Measurements from ENCODE around the gene TYMS.

TYMS gene

DNA sequence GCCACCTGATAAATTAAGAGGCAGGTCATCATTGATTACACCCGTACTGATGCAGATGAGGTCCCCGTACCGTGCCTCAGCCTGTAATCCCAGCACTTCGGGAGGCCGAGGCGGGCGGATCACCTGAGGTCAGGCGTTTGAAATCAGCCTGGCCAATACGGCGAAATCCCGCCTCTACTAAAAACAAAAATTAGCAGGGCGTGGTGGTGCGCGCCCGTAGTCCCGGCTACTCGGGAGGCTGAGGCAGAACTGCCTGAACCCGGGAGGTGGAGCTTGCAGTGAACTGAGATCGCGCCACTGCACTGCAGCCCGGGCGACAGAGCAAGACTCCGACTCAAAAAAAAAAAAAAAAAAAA lies 55.7 kb downstream of the TYMS start:
- DNase-seq, result peak; percentile 68

DNA sequence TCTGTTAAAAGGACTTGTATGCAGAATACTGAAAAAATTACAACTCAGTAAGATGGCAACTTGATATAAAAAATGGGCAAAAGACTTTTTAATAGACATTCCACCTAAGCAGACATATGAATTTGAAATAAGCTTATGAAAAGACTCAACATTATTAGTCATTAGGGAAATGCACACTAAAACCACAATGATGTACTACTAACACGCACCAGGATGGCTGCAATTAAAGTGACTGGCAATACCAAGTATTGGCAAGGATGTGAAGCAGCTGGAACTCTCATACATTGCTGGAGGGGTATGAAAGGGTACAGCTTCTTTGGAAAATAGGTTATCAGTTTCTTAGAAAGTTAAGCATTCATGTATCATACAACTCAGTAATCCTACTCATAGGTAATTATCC lies 58.2 kb downstream of the TYMS start:
- peak; percentile 31 for DNase-seq

DNA sequence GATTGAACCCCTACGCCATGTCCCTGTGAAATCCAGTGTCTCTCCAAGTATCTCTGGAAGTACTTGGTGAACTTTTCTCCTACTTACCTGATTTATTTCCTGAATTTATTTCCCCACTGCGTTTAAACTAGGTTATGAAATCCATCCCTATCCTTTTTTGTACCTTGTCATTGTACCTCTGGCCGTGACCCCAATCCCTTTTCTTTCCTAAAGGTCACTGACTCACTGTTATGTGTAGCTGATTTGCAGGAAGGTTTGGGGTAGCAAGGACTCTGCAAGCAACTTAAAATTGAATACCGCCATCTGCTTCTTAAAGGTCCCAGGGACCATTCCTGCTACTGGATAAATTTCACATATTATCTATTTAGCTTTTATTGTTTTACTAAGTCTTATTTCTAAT lies 59.5 kb downstream of the TYMS start:
- DNase-seq, result no peak
